Aorta (tissue), 5 donors: ENCODE data around the gene KRI1. TPM values are rescaled to one million over a fixed set of nuclear protein-coding genes. Genes with fewer than 3 reads are reported as not detected.
A peak's percentile ranks its signal among the peaks of the same experiment; 100 is the strongest.
"Not testable (repeated sequence)": the region's sequence is repeated elsewhere in the genome, so short reads cannot be mapped to it uniquely, and the experiment has no call there.

Source experiments
- ATAC-seq: fragments of 200-7000 bp; cut with Tn5 transposase; one replicate; pipeline ENCODE4 v1.9.1; 2022; ENCODE audit warnings: moderate library complexity; ENCODE audit not compliant: low FRiP score
- DNase-seq, 2 donors: peaks; one replicate each; pipeline ENCODE4 v3.0.0-alpha.2; 2020
- H3K27ac ChIP-seq, 2 donors: one replicate each; pipeline ENCODE4 v1.5.1; 2013; ENCODE audit warnings: low read length in 2 of 2, mild to moderate bottlenecking in 2 of 2, moderate library complexity in 2 of 2, control low read depth in 1 of 2, inconsistent platforms in 1 of 2, low read depth in 1 of 2
- H3K27me3 ChIP-seq, 2 donors: one replicate each; pipeline ENCODE4 v1.6.1; 2013; ENCODE audit warnings: control low read depth in 1 of 2, low read length in 1 of 2, mild to moderate bottlenecking in 1 of 2, moderate library complexity in 1 of 2; ENCODE audit not compliant: insufficient read depth in 2 of 2, control insufficient read depth in 1 of 2
- H3K36me3 ChIP-seq, 2 donors: one replicate each; pipeline ENCODE4 v1.6.1; 2013; ENCODE audit warnings: control low read depth in 1 of 2, low read length in 1 of 2, mild to moderate bottlenecking in 1 of 2; ENCODE audit not compliant: insufficient read depth in 2 of 2, control insufficient read depth in 1 of 2
- H3K4me1 ChIP-seq, 2 donors: one replicate each; pipeline ENCODE4 v1.6.1; 2013; ENCODE audit warnings: low read length in 2 of 2, control low read depth in 1 of 2, mild to moderate bottlenecking in 1 of 2, moderate library complexity in 1 of 2; ENCODE audit not compliant: insufficient read depth in 2 of 2, control insufficient read depth in 1 of 2
- H3K4me3 ChIP-seq, 2 donors: one replicate each; pipeline ENCODE4 v1.5.1; 2013; ENCODE audit warnings: low read length in 2 of 2, control low read depth in 1 of 2, mild to moderate bottlenecking in 1 of 2
- H3K9me3 ChIP-seq: one replicate; pipeline ENCODE4 v1.6.1; 2013; ENCODE audit warnings: mild to moderate bottlenecking, low read length; ENCODE audit not compliant: control insufficient read depth
- WGBS, 2 donors: extraction: QIAGEN DNeasy Blood & Tissue Kit; methylation state at CpG; one replicate each; pipeline ENCODE4 v1.1.7; 2013; 5-methylcytosine and 5-hydroxymethylcytosine counted together
- intact Hi-C, 2 donors: fragments of 100-400 bp; cut with DNase I; formaldehyde crosslinking; loops; one replicate each; pipeline versions ENCODE4 v1.14.2 to v1.15.0; 2022
- polyA plus RNA-seq, 2 donors: library from polyadenylated mRNA; stranded (reverse); fragments of 200-250 nt; gene quantifications; one replicate each; pipeline ENCODE4 v1.2.3, GENCODE V29; 2013
- total RNA-seq, 2 donors: library from RNA; stranded (reverse); fragmentation: NEBNext Ultra II Directional; extraction: Animal tissue kit (Norgen Biotek cat#: 25700); gene quantifications; one replicate each; pipeline ENCODE4 v1.2.1, GENCODE V29; 2021
- donor health status: healthy with polysubstance abuse.
- donor health status: Bipolar disorder and iron deficiency.
- donor health status: DM: no; HTN: no; CAD: no.
- donor health status: DM: no; HTN: no; CAD: no.
- donor health status: DM: yes; HTN: yes; CAD: no.

Gene KRI1
- total and polyA plus RNA-seq, 4 donors = 6.4 to 41.0 (median 17.3) TPM

DNA sequence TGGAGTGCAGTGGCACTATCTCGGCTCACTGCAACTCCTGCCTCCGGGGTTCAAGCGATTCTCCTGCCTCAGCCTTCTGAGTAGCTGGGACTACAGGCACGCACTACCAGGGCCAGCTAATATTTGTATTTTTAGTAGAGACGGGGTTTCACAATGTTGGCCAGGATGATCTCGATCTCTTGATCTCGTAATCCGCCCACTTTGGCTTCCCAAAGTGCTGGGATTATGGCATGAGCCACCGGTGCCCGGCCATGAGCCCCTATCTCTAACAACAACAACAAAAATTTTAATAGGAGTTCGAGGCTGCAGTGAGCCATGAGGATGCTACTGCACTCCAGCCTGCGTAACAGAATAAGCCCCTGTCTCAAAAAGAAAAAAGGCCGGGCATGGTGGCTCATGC, 16.3 kb upstream of the KRI1 start:
- H3K27ac ChIP-seq = no peak overlapping the region
- H3K4me3 ChIP-seq = no peak overlapping the region
- 84 to 87% methylated on average over 13 of the region's 13 CpGs for WGBS, 2 donors
- intact Hi-C loops = loop anchor here in 1 of 2 donors (5.0 kb wide), 1 partner anchor 115 kb away; no protein-coding TSS in a partner anchor
- no peaks in the 10 kb centered on the region for H3K27me3 ChIP-seq
- H3K9me3 ChIP-seq = no peaks in the 10 kb centered on the region
- ATAC-seq (no peak), DNase-seq (no peak)
- H3K4me1 ChIP-seq = no peaks in the 10 kb centered on the region
- H3K36me3 ChIP-seq = no peaks in the 10 kb centered on the region

DNA sequence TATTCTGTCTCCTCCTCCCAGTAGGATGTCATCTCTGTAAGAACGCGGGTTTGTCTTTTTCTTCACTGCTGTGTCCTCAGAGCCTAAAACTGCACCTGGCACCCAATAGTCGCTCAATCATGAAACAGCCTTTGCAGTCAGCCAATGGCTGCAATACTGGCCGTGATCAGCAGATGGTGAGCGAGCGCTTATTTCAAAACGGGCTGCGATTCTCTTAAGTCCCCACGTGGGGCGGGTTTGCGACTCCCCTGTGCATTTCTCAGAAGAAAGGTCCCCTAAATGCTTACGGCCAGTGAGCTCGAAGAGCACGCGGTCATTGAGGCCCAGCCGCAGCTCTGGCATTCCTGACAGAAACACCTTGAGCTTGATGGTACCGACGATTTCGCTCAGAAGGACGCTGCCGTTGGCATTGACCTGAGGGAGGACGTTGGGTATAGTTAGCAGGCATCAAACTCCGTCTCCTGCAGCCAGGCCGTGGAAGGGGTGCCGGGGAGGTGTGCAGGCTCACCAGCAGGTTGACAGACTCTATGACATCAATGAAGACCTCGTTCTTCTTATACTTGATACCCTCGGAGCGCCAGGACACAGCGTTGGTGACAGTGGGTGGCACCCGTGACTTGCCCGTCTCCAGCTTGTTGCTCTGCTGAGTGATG, 15.3 kb upstream of the KRI1 start:
- intact Hi-C loops = loop anchor here (1.0 to 5.0 kb wide), 4 partner anchors 63 to 118 kb away; no protein-coding TSS in a partner anchor
- peak; percentile 94 for ATAC-seq
- H3K27me3 ChIP-seq = no peaks in the 10 kb centered on the region

GRCh38 chr19:10577951-10578350, 12.1 kb upstream of the KRI1 start:
- ATAC-seq = no peak
- Histone ChIP-seq H3K4me3 (no peak overlapping the region), H3K4me1 (no peaks in the 10 kb centered on the region), H3K27ac (no peak overlapping the region), H3K27me3 (no peaks in the 10 kb centered on the region), H3K9me3 (no peaks in the 10 kb centered on the region), H3K36me3 (no peaks in the 10 kb centered on the region)
- DNase-seq = no peak
- 75 to 83% methylated on average over 6 of the region's 6 CpGs for WGBS, 2 donors
- intact Hi-C loops = loop anchor here in 1 of 2 donors (5.0 kb wide), 1 partner anchor 91 kb away; no protein-coding TSS in a partner anchor

More for the DNA sequence above, 15.3 kb upstream of the KRI1 start:
- no peaks in the 10 kb centered on the region for H3K36me3 ChIP-seq
- no peaks in the 10 kb centered on the region for H3K4me1 ChIP-seq
- H3K27ac ChIP-seq = no peak overlapping the region
- no peaks in the 10 kb centered on the region for H3K9me3 ChIP-seq
- no peak overlapping the region for H3K4me3 ChIP-seq
- 17 to 19% methylated on average over 31 of the region's 31 CpGs for whole genome bisulfite sequencing, 2 donors
- DNase-seq = peak; percentile 89 to 95

GRCh38 chr19:10575011-10575716, 9.4 kb upstream of the KRI1 start:
- H3K27me3 ChIP-seq = no peaks in the 10 kb centered on the region
- H3K27ac ChIP-seq = no peak overlapping the region
- 77% methylated on average over 6 of the region's 6 CpGs for WGBS, 2 donors
- H3K4me1 ChIP-seq = no peaks in the 10 kb centered on the region
- intact Hi-C loops = loop anchor here in 1 of 2 donors (5.0 kb wide), 1 partner anchor 88 kb away; no protein-coding TSS in a partner anchor
- no peaks in the 10 kb centered on the region for H3K9me3 ChIP-seq
- no peak overlapping the region for H3K4me3 ChIP-seq
- H3K36me3 ChIP-seq = no peaks in the 10 kb centered on the region
- no peak for ATAC-seq
- no peak for DNase-seq

- Histone ChIP-seq H3K27ac (no peak overlapping the region), H3K27me3 (no peaks in the 10 kb centered on the region), H3K36me3 (no peaks in the 10 kb centered on the region), H3K4me3 (no peak overlapping the region), H3K4me1 (no peaks in the 10 kb centered on the region), H3K9me3 (no peaks in the 10 kb centered on the region)
- WGBS, 2 donors = 83 to 89% methylated on average over 8 of the region's 8 CpGs
- ATAC-seq = no peak
- intact Hi-C loops = no loop called here
- DNase-seq = no peak
Observed at GRCh38 chr19:10574462-10574861, 8.7 kb upstream of the KRI1 start.

- H3K9me3 ChIP-seq, ATAC-seq, H3K27ac ChIP-seq, intact Hi-C loops, H3K4me3 ChIP-seq, H3K4me1 ChIP-seq, H3K36me3 ChIP-seq, H3K27me3 ChIP-seq, DNase-seq: not testable (repeated sequence)
- 89 to 93% methylated on average over 6 of the region's 6 CpGs for WGBS, 2 donors
Observed at GRCh38 chr19:10573793-10574192, 8.0 kb upstream of the KRI1 start.

- DNase-seq (peak; percentile 100), ATAC-seq (peak; percentile 95)
- H3K27ac ChIP-seq = peak within 1 kb of the TSS in 1 of 2 donors; percentile 38
- 0% methylated on average over 51 to 71 of the region's 71 CpGs for WGBS, 2 donors
- no peaks in the 10 kb centered on the region for H3K9me3 ChIP-seq
- no peaks in the 10 kb centered on the region for H3K4me1 ChIP-seq
- H3K36me3 ChIP-seq = no peaks in the 10 kb centered on the region
- H3K27me3 ChIP-seq = no peaks in the 10 kb centered on the region
- intact Hi-C loops = loop anchor here in 1 of 2 donors (5.0 kb wide), 2 partner anchors 67 to 92 kb away; partner anchors contain the start of gene KEAP1
- peak within 1 kb of the TSS; percentile 75 to 88 for H3K4me3 ChIP-seq
Observed at GRCh38 chr19:10568826-10569651, 3.2 kb upstream of the KRI1 start, which contains the start of gene CDKN2D. TSS of gene CDKN2D (minus strand) at chr19:10568979. CDS start at chr19:10568653, 326 bp downstream.

DNA sequence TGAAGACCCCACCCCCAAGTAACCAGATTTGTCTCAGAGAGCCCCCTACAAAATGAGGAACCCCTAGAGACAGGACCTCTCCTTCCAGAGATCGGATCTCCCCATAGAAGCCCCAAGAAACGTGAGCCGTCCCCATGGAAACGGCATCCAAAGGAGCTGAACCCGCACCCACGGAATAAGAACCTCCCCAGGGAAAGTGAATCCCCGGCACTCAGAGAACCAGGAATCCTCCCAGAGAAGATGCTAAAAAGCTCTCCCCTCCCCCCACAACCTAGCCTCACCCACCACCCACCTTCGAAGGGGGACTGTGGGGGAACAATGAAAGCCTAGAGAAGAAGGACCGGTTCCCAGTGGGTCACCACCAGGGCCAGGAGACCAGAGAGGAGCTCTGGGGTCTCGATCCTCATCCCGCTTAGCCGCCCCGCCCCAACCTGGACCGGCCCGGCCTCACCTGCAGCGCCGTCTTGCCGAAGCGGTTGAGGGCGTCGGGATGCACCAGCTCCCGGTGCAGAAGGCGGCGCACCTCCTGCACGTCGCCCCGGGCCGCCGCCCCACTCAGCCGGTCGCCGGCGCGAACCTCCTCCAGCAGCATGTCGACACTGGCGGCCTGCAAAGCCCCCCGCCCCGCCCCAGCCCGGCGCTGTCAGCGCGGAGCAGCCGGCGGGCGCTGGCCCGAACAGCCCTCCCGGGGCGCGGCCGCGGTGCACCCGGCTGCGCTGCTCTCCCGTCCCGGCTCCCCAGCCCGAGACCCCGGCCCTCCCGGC, 2.4 kb upstream of the KRI1 start:
- no peak for DNase-seq
- no peaks in the 10 kb centered on the region for H3K36me3 ChIP-seq
- H3K9me3 ChIP-seq = no peaks in the 10 kb centered on the region
- ATAC-seq = no peak
- WGBS, 2 donors = 1 to 2% methylated on average over 54 to 58 of the region's 58 CpGs
- peak overlapping the region; percentile 75 to 88 for H3K4me3 ChIP-seq
- intact Hi-C loops = loop anchor here in 1 of 2 donors (5.0 kb wide), 2 partner anchors 66 to 91 kb away; partner anchors contain the start of gene KEAP1
- no peaks in the 10 kb centered on the region for H3K4me1 ChIP-seq
- H3K27ac ChIP-seq = peak overlapping the region in 1 of 2 donors; percentile 38
- H3K27me3 ChIP-seq = no peaks in the 10 kb centered on the region
